ENCODE data around the gene PWP1.

DNA sequence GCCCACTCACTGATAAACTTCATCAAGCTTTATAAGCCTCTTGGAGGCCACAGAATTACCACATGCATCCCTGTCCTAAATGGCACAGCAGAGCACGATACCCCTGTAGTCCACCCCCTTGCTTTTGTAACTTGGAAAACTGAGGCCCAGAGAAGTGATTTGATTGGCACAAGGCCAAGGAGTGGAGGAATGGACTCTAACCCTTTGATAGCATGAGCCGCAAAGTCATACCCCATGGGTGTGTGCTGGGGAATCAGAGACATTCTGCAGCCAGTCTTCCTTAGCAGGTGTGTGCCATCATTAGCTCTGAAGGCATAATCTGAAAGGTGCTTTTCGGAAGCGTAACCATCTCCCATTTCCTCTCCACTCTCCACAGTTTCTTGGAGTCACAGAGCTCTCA is 28.5 kb upstream of the PWP1 start:
- TF ChIP-seq GATA2 (IDR thresholded peaks at IDR 0.05; ENCODE audit: low read depth, low read length) (no peak), GATA3 (IDR thresholded peaks at IDR 0.05; ENCODE audit: low read depth, low read length) (no peak)

All from SH-SY5Y (cell line).